K562 (cell line): ENCODE measurements around the gene SND1. TPM values are rescaled to one million over a fixed set of nuclear protein-coding genes. Genes with fewer than 3 reads are reported as not detected.

Experiments used
- BRF1 ChIP-seq: IDR thresholded peaks from 3 replicates; pipeline ENCODE4 v1.6.1; 2011; ENCODE audit warnings: borderline replicate concordance, mild to moderate bottlenecking; ENCODE audit not compliant: insufficient read length; ENCODE audit errors: extremely low read depth
- CBFB ChIP-seq: sonication (generic); formaldehyde crosslinking; IDR thresholded peaks from 2 replicates; pipeline ENCODE4 v1.4.0; 2020; ENCODE audit warnings: mild to moderate bottlenecking, missing genetic modification reagents
- CBX5 ChIP-seq: IDR thresholded peaks from 2 replicates; pipeline ENCODE4 v1.6.1; 2014; ENCODE audit warnings: low read depth, borderline replicate concordance
- COPS2 ChIP-seq: fragments of 450-650 bp; conservative IDR thresholded peaks from 2 replicates; pipeline ENCODE4 v1.6.1; 2016; ENCODE audit warnings: mild to moderate bottlenecking, moderate library complexity
- GATA2 ChIP-seq: sonication (generic); formaldehyde crosslinking; IDR thresholded peaks from 2 replicates; pipeline ENCODE4 v1.4.0; 2020; ENCODE audit warnings: mild to moderate bottlenecking, missing genetic modification reagents
- ILF3 ChIP-seq: fragments of 450-650 bp; IDR thresholded peaks from 2 replicates; pipeline ENCODE4 v1.6.1; 2018; ENCODE audit warnings: antibody characterized with exemption, mild to moderate bottlenecking, moderate library complexity, borderline replicate concordance
- KAT7 ChIP-seq: sonication (generic); formaldehyde crosslinking; IDR thresholded peaks from 2 replicates; pipeline ENCODE4 v1.8.0; 2022; ENCODE audit warnings: missing genetic modification reagents, mild to moderate bottlenecking, borderline replicate concordance
- NBN ChIP-seq: fragments of 450-650 bp; IDR thresholded peaks from 2 replicates; pipeline ENCODE4 v1.6.1; 2016; ENCODE audit warnings: low read depth, mild to moderate bottlenecking
- PCBP1 ChIP-seq: fragments of 200-400 bp; formaldehyde crosslinking; IDR thresholded peaks from 2 replicates; pipeline ENCODE4 v1.6.1; 2018; ENCODE audit warnings: mild to moderate bottlenecking, low read depth, low read length; ENCODE audit not compliant: poor library complexity, severe bottlenecking
- POLR2A ChIP-seq: fragments of 450-650 bp; conservative IDR thresholded peaks from 2 replicates; pipeline ENCODE4 v1.6.1; 2016
- POLR2G ChIP-seq: fragments of 200-400 bp; formaldehyde crosslinking; IDR thresholded peaks from 2 replicates; pipeline ENCODE4 v1.6.1; 2017; ENCODE audit warnings: low read depth, mild to moderate bottlenecking, antibody characterized with exemption, low read length, moderate library complexity
- SAFB ChIP-seq: fragments of 200-400 bp; formaldehyde crosslinking; IDR thresholded peaks from 2 replicates; pipeline ENCODE4 v1.6.1; 2017; ENCODE audit warnings: low read depth, low read length, borderline replicate concordance
- SMAD4 ChIP-seq: fragments of 250-450 bp; sonication (Bioruptor Pico); conservative IDR thresholded peaks from 2 replicates; pipeline ENCODE4 v1.8.0; 2021; ENCODE audit warnings: inconsistent platforms, mild to moderate bottlenecking, moderate library complexity
- ZBED1 ChIP-seq: IDR thresholded peaks from 2 replicates; pipeline ENCODE4 v1.6.1; 2014
- ZNF133 ChIP-seq: fragments of 250-450 bp; sonication (Bioruptor Pico); IDR thresholded peaks from 2 replicates; pipeline ENCODE4 v1.4.0; 2020; ENCODE audit warnings: mild to moderate bottlenecking
- ZNF384 ChIP-seq: IDR thresholded peaks from 2 replicates; pipeline ENCODE4 v1.6.1; 2012; ENCODE audit warnings: low read depth, low read length, improper control_type of control experiment
- ZNF445 ChIP-seq: fragments of 250-450 bp; sonication (Bioruptor Pico); IDR thresholded peaks from 2 replicates; pipeline ENCODE4 v1.4.0; 2020; ENCODE audit warnings: low read depth, mild to moderate bottlenecking, moderate library complexity
- ZNF77 ChIP-seq: fragments of 250-450 bp; sonication (Bioruptor Pico); IDR thresholded peaks from 2 replicates; pipeline ENCODE4 v1.5.0; 2020
- polyA plus RNA-seq, 8 experiments: library from polyadenylated mRNA; depleted of rRNA in 4 of 8; stranded (reverse) in 5 of 8; unstranded in 3 of 8; fragments of >200 nt; fragmentation: Nextera tagmentation in 2 of 8; fragmentation: Illumina TruSeq in 1 of 8; extraction: Ambion mirVana in 2 of 8; extraction: Trizol in 1 of 8; gene quantifications; 2 replicates each; pipeline versions ENCODE4 v1.2.1 to v1.2.3, GENCODE V29; 2011 to 2014; ENCODE audit warnings: inconsistent platforms in 1 of 8, missing spikeins in 1 of 8
- total RNA-seq, 7 experiments: library from RNA; depleted of rRNA in 6 of 7; stranded (reverse); fragments of >200 nt in 6 of 7; fragmentation: Illumina TruSeq in 2 of 7; extraction: Trizol in 2 of 7; gene quantifications; 2 replicates each; pipeline versions ENCODE4 v1.2.1 to v1.2.3, GENCODE V29; 2011 to 2021; ENCODE audit warnings: low replicate concordance in 1 of 7
- TF ChIP-seq, protein P1 (sequence below): fragments of 450-650 bp; formaldehyde crosslinking; IDR thresholded peaks from 2 replicates; pipeline ENCODE4 v1.4.0; 2020; ENCODE audit warnings: mild to moderate bottlenecking
- TF ChIP-seq, protein P2 (sequence below): fragments of 450-650 bp; formaldehyde crosslinking; IDR thresholded peaks from 2 replicates; pipeline ENCODE4 v1.4.0; 2022; ENCODE audit warnings: mild to moderate bottlenecking, moderate library complexity
- TF ChIP-seq, protein P3 (sequence below): fragments of 200-800 bp; sonication (Bioruptor generic); IDR thresholded peaks from 2 replicates; pipeline ENCODE4 v1.6.1; 2017; ENCODE audit warnings: missing genetic modification characterization, missing compliant biosample characterization
- TF ChIP-seq, protein P4 (sequence below): fragments of 250-450 bp; sonication (Bioruptor Pico); IDR thresholded peaks from 2 replicates; pipeline ENCODE4 v1.4.0; 2020

Gene SND1
- total and polyA plus RNA-seq, 9 of the 15 experiments (the other 6 are each of a cell fraction or from before 2014, with no cell fraction given), result 46.5 to 307 (median 191) TPM

DNA sequence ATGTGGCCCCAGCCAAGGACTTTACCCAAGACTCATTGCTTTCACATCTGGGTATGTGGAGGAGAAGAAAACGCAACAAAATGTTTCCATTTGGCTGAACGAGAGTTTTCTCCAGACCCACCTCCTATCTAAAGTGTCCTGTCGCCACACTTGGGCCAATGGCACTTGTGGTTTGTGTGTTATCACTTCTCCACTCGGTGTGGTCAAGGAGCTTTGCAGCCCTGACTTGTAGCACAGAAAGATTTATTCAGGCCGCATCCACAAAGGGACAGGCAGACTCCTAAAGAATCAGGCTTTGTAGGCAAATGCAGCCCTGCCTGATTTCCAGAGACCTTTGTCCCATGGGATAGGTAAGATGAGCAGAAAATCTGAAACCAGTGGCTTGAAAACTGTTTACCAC is 392.1 kb downstream of the SND1 start (continued):
- TF ChIP-seq ZNF133 (CRISPR knock-in tag) (no peak), NBN (no peak), PCBP1 (no peak), SMAD4 (CRISPR knock-in tag) (0 out of 2 replicates have a peak, but pooled peaks have one; percentile 32), ZNF445 (CRISPR knock-in tag) (no peak), POLR2G (no peak), ZNF77 (no peak), COPS2 (no peak), KAT7 (CRISPR knock-in tag) (no peak), GATA2 (CRISPR knock-in tag) (peak; percentile 57; the same call in 1 of the 2 replicates), ZNF384 (no peak), SAFB (no peak), ILF3 (no peak), CBFB (CRISPR knock-in tag) (peak; percentile 94), BRF1 (no peak), CBX5 (no peak), POLR2A (no peak), ZBED1 (no peak)
- TF ChIP-seq, protein P1, sequence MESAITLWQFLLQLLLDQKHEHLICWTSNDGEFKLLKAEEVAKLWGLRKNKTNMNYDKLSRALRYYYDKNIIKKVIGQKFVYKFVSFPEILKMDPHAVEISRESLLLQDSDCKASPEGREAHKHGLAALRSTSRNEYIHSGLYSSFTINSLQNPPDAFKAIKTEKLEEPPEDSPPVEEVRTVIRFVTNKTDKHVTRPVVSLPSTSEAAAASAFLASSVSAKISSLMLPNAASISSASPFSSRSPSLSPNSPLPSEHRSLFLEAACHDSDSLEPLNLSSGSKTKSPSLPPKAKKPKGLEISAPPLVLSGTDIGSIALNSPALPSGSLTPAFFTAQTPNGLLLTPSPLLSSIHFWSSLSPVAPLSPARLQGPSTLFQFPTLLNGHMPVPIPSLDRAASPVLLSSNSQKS (CRISPR knock-in tag), result no peak
- TF ChIP-seq, protein P2, sequence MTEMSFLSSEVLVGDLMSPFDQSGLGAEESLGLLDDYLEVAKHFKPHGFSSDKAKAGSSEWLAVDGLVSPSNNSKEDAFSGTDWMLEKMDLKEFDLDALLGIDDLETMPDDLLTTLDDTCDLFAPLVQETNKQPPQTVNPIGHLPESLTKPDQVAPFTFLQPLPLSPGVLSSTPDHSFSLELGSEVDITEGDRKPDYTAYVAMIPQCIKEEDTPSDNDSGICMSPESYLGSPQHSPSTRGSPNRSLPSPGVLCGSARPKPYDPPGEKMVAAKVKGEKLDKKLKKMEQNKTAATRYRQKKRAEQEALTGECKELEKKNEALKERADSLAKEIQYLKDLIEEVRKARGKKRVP (CRISPR knock-in tag), result no peak
- TF ChIP-seq, protein P3, sequence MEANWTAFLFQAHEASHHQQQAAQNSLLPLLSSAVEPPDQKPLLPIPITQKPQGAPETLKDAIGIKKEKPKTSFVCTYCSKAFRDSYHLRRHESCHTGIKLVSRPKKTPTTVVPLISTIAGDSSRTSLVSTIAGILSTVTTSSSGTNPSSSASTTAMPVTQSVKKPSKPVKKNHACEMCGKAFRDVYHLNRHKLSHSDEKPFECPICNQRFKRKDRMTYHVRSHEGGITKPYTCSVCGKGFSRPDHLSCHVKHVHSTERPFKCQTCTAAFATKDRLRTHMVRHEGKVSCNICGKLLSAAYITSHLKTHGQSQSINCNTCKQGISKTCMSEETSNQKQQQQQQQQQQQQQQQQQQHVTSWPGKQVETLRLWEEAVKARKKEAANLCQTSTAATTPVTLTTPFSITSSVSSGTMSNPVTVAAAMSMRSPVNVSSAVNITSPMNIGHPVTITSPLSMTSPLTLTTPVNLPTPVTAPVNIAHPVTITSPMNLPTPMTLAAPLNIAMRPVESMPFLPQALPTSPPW (CRISPR knock-in tag), result 0 out of 2 replicates have a peak, but pooled peaks have one; percentile 12
- TF ChIP-seq, protein P4, sequence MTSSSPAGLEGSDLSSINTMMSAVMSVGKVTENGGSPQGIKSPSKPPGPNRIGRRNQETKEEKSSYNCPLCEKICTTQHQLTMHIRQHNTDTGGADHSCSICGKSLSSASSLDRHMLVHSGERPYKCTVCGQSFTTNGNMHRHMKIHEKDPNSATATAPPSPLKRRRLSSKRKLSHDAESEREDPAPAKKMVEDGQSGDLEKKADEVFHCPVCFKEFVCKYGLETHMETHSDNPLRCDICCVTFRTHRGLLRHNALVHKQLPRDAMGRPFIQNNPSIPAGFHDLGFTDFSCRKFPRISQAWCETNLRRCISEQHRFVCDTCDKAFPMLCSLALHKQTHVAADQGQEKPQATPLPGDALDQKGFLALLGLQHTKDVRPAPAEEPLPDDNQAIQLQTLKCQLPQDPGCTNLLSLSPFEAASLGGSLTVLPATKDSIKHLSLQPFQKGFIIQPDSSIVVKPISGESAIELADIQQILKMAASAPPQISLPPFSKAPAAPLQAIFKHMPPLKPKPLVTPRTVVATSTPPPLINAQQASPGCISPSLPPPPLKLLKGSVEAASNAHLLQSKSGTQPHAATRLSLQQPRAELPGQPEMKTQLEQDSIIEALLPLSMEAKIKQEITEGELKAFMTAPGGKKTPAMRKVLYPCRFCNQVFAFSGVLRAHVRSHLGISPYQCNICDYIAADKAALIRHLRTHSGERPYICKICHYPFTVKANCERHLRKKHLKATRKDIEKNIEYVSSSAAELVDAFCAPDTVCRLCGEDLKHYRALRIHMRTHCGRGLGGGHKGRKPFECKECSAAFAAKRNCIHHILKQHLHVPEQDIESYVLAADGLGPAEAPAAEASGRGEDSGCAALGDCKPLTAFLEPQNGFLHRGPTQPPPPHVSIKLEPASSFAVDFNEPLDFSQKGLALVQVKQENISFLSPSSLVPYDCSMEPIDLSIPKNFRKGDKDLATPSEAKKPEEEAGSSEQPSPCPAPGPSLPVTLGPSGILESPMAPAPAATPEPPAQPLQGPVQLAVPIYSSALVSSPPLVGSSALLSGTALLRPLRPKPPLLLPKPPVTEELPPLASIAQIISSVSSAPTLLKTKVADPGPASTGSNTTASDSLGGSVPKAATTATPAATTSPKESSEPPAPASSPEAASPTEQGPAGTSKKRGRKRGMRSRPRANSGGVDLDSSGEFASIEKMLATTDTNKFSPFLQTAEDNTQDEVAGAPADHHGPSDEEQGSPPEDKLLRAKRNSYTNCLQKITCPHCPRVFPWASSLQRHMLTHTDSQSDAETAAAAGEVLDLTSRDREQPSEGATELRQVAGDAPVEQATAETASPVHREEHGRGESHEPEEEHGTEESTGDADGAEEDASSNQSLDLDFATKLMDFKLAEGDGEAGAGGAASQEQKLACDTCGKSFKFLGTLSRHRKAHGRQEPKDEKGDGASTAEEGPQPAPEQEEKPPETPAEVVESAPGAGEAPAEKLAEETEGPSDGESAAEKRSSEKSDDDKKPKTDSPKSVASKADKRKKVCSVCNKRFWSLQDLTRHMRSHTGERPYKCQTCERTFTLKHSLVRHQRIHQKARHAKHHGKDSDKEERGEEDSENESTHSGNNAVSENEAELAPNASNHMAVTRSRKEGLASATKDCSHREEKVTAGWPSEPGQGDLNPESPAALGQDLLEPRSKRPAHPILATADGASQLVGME (CRISPR knock-in tag), result no peak
